RWPE2 (cell line): ENCODE results near the gene SLC35B3.

Experiments used
- ATAC-seq: fragments of 200-7000 bp; cut with Tn5 transposase; 3 replicates; pipeline ENCODE4 v1.9.1; 2021; ENCODE audit warnings: low read depth
- DNase-seq: peaks from one replicate; pipeline ENCODE4 v3.0.0-alpha.2; 2020; ENCODE audit warnings: low spot score
- H3K27ac ChIP-seq: fragments of 450-650 bp; 2 replicates; pipeline ENCODE4 v1.5.1; 2017; ENCODE audit warnings: mild to moderate bottlenecking; ENCODE audit not compliant: poor library complexity, severe bottlenecking
- H3K27me3 ChIP-seq: fragments of 250-450 bp; sonication (Bioruptor Pico); 2 replicates; pipeline ENCODE4 v1.5.1; 2021; ENCODE audit warnings: mild to moderate bottlenecking, moderate library complexity; ENCODE audit not compliant: insufficient read depth, poor library complexity, severe bottlenecking
- H3K36me3 ChIP-seq: fragments of 250-450 bp; sonication (Bioruptor Pico); 2 replicates; pipeline ENCODE4 v1.5.1; 2020; ENCODE audit warnings: low read depth, mild to moderate bottlenecking, moderate library complexity
- H3K4me1 ChIP-seq: fragments of 250-450 bp; sonication (Bioruptor Pico); 2 replicates; pipeline ENCODE4 v1.5.1; 2021; ENCODE audit warnings: mild to moderate bottlenecking, moderate library complexity; ENCODE audit not compliant: insufficient read depth, poor library complexity, severe bottlenecking
- H3K4me3 ChIP-seq: fragments of 250-450 bp; sonication (Bioruptor Pico); 2 replicates; pipeline ENCODE4 v1.5.1; 2021; ENCODE audit warnings: mild to moderate bottlenecking, moderate library complexity; ENCODE audit not compliant: severe bottlenecking
- H3K9me3 ChIP-seq: fragments of 250-450 bp; sonication (Bioruptor Pico); 2 replicates; pipeline ENCODE4 v1.5.1; 2021; ENCODE audit warnings: mild to moderate bottlenecking, moderate library complexity; ENCODE audit not compliant: severe bottlenecking
- CTCF ChIP-seq: fragments of 450-650 bp; IDR thresholded peaks from one replicate; pipeline ENCODE4 v1.5.1; 2017; ENCODE audit warnings: mild to moderate bottlenecking, moderate library complexity; ENCODE audit not compliant: poor library complexity, severe bottlenecking

The SLC35B3 gene

DNA sequence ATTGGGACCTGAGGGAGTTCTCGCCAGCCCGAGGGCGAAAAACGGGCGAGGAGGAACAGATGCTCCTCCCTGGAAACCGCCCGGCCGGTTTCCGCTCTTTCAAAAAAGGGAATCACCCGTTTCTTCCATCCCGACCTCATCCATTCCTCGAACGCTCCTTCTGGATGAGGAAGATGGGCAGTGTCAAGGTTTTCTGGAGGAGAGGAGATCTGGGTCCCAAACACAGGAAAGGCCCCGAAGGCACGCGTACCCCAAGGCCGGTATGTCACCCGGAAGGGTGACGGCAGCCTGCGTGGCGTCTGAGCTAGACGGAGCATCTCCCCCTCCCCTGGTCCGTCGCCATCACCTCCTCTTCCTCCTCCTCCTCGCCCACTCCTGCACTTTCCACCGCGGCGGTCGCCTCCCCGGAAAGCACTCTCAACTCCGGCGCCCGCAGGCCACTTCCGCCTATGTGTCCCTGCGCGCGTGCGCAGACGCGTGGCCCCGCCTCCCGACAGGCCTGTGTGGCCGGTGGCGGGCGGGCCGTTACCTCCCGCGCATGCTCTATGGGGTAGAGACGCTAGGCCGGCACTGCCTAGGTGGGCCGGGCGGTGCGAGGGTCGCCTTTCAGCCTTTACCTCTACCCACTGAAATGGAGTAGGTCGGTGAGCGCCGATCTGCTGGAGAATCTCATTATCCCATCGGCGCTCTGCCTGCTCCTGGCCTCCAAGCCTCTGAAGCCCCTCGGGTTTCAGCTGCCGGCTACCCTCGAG, at the start of gene SLC35B3:
SLC35B3 (minus strand) TSS at position 453 of the 752 bp plus-strand sequence.
- Histone ChIP-seq H3K36me3 (0 out of 2 replicates have a peak, but pooled peaks cover 19% of the 10 kb centered on the region), H3K27ac (peak within 1 kb of the TSS; percentile 66), H3K4me3 (peak within 1 kb of the TSS; percentile 75), H3K27me3 (no peaks in the 10 kb centered on the region), H3K4me1 (peaks cover 12% of the 10 kb centered on the region), H3K9me3 (no peaks in the 10 kb centered on the region)
- peak; percentile 95 for DNase-seq
- no peak for TF ChIP-seq CTCF
- ATAC-seq: peak; percentile 93

- H3K27ac ChIP-seq: no peak overlapping the region
- H3K9me3 ChIP-seq: no peaks in the 10 kb centered on the region
- H3K36me3 ChIP-seq: no peaks in the 10 kb centered on the region
- peaks cover 3% of the 10 kb centered on the region for H3K4me1 ChIP-seq
- no peak overlapping the region for H3K4me3 ChIP-seq
- H3K27me3 ChIP-seq: no peaks in the 10 kb centered on the region
- DNase-seq: no peak
- no peak for ATAC-seq
- no peak for TF ChIP-seq CTCF
Measured at GRCh38 chr6:8483650-8484049, 48.3 kb upstream of the SLC35B3 start.

- no peak overlapping the region for H3K27ac ChIP-seq
- no peaks in the 10 kb centered on the region for H3K4me1 ChIP-seq
- H3K27me3 ChIP-seq: no peaks in the 10 kb centered on the region
- TF ChIP-seq CTCF: peak; percentile 66
- no peaks in the 10 kb centered on the region for H3K9me3 ChIP-seq
- DNase-seq (no peak), ATAC-seq (peak; percentile 80)
- H3K4me3 ChIP-seq: no peak overlapping the region
- no peaks in the 10 kb centered on the region for H3K36me3 ChIP-seq
Measured at GRCh38 chr6:8481727-8482126, 46.4 kb upstream of the SLC35B3 start.

DNA sequence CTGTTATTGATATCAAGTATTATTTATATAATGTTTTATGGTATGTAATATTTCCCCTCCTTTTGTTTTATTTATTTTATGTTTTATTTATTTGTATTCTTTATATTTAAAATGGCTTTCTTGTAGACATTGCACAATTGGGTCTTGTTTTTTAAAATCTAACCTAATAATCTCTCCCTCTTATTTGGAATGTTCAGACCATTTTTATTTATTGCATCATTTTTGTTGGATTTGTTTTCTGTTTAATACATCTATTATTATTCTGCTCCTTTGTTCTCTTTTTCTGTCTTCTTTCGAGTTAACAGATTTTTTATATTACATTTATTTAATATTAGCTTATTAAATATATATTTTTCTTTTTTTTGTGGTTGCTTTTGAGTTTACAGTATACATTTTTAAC, 43.1 kb upstream of the SLC35B3 start:
- Histone ChIP-seq H3K4me3 (no peak overlapping the region), H3K9me3 (no peaks in the 10 kb centered on the region), H3K27me3 (no peaks in the 10 kb centered on the region), H3K27ac (no peak overlapping the region), H3K4me1 (no peaks in the 10 kb centered on the region), H3K36me3 (no peaks in the 10 kb centered on the region)
- no peak for TF ChIP-seq CTCF
- no peak for ATAC-seq
- DNase-seq: no peak

- Histone ChIP-seq H3K36me3 (no peaks in the 10 kb centered on the region), H3K4me1 (no peaks in the 10 kb centered on the region), H3K4me3 (no peak overlapping the region), H3K27ac (no peak overlapping the region), H3K9me3 (no peaks in the 10 kb centered on the region), H3K27me3 (no peaks in the 10 kb centered on the region)
- TF ChIP-seq CTCF: no peak
- no peak for DNase-seq
- no peak for ATAC-seq
Measured at GRCh38 chr6:8476656-8477055, 41.3 kb upstream of the SLC35B3 start.
